ENCODE measurements around the gene KDM7A. TPM values are rescaled to one million over a fixed set of nuclear protein-coding genes. Genes with fewer than 3 reads are reported as not detected.

Gene KDM7A
- total and polyA plus RNA-seq, 9 of the 15 experiments (the other 6 are each of a cell fraction or from before 2014, with no cell fraction given): 0.90 to 8.4 (median 7.0) TPM

DNA sequence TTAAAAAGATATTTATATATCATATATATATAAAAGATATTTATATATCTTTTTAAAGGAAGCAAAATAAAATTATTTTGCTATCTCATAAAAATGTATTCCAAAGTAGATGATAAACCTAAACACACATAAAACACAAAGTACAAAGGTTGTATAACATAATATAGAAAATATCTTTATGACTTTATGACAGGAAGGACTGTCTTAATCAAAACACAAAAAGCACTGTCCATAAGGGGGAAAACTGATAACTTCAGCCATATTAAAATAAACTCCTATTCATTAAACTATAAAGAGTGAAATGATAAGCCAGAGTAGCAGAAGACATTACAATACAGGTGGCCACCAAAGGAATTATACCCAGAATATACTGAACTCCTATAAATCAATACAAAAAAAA, 34.8 kb downstream of the KDM7A start:
- Histone ChIP-seq H4K20me1 (replicated peaks; ENCODE audit: control insufficient read depth, insufficient read depth, low read length) (no peaks in the 10 kb centered on the region), H3K27ac (ENCODE audit: extremely low read depth, low read depth, low read length) (no peak overlapping the region), H3K27me3 (ENCODE audit: control insufficient read depth in 2 of 2, insufficient read depth in 2 of 2, low read length in 2 of 2) (no peaks in the 10 kb centered on the region), H3K36me3 (ENCODE audit: control insufficient read depth, insufficient read depth, low read length) (no peaks in the 10 kb centered on the region), H3K9me1 (ENCODE audit: control insufficient read depth, insufficient read depth, low read length) (no peaks in the 10 kb centered on the region), H3K4me3 (no peak overlapping the region), H3K9ac (ENCODE audit: insufficient read depth in 1 of 2, low read depth in 2 of 2, low read length in 2 of 2) (no peak overlapping the region), H3K79me2 (ENCODE audit: control insufficient read depth, insufficient read depth, low read length) (no peaks in the 10 kb centered on the region), H3K4me1 (replicated peaks in 1 of 2; ENCODE audit: control insufficient read depth in 2 of 2, insufficient read depth in 2 of 2, low read length in 2 of 2) (no peaks in the 10 kb centered on the region), H3K4me2 (ENCODE audit: insufficient read depth, low read length) (no peak overlapping the region), H2AFZ (ENCODE audit: low read depth, low read length) (no peak overlapping the region), H3K9me3 (replicated peaks; ENCODE audit: control insufficient read depth, insufficient read depth, low read depth, low read length) (no peaks in the 10 kb centered on the region)
- POLR2A ChIA-PET: interaction anchor here (0.6 kb wide), 1 partner anchor 9 kb away, joined by 4 read pairs; no protein-coding TSS in a partner anchor
- ATAC-seq: no peak
- no TSS peak for BruUV-seq (replicated peaks)
- intact Hi-C loops (cut with micrococcal nuclease): no loop called here
- no peak for FAIRE-seq
- in situ Hi-C loops (cut with MboI): no loop called here
- DNase-seq (ENCODE audit: extremely low read depth in 1 of 4, low spot score in 3 of 4): no peak
- CTCF ChIA-PET (ENCODE audit: low intra/inter-chr PET ratio): no interaction called here
- TF ChIP-seq SETDB1 (IDR thresholded peaks at IDR 0.05; ENCODE audit: low read length) (no peak), MCM7 (IDR thresholded peaks at IDR 0.05) (no peak), ZNF785 (CRISPR knock-in tag; IDR thresholded peaks at IDR 0.05) (no peak), CBX3 (IDR thresholded peaks at IDR 0.05; ENCODE audit: borderline replicate concordance in 1 of 2, low read length in 2 of 2) (no peak), RAD21 (CRISPR knock-in tag; conservative IDR thresholded peaks at IDR 0.05 in 1 of 2, IDR thresholded peaks at IDR 0.05 in 1 of 2) (no peak), CUX1 (CRISPR knock-in tag; IDR thresholded peaks at IDR 0.05) (no peak), PHTF2 (CRISPR knock-in tag; IDR thresholded peaks at IDR 0.05) (no peak), POLR2B (IDR thresholded peaks at IDR 0.05; ENCODE audit: low read depth, partially characterized antibody) (no peak), FOXJ2 (tag; IDR thresholded peaks at IDR 0.05) (no peak), HNRNPK (IDR thresholded peaks at IDR 0.05; ENCODE audit: low read depth, low read length, poor library complexity, severe bottlenecking) (no peak)

Data from K562 (cell line).